ENCODE measurements around the gene CPNE5. TPM values are rescaled to one million over a fixed set of nuclear protein-coding genes. Genes with fewer than 3 reads are reported as not detected.
A peak's percentile ranks its signal among the peaks of the same experiment; 100 is the strongest.

The CPNE5 gene
- total and polyA plus RNA-seq, 8 donors = 0.19 to 1.5 (median 0.58) TPM

DNA sequence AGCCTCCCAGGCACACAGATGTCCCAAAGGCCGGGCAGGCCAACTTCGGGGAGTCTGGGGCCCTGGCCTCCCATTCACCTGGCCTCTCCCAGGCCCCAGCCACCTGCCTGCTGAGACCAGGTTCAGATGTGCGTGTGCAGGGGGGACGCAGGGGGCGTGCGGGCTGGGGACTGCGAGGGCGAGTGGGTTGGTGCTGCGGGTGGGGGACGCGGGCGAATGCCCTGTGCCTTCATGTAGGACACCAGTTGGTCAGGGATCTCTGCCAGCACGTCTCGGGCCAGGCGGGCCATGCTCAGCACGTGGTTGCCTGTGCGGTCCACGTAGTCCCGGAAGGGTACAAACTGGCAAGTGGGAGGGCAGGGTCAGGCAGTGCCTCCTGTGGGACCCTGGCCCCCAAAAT, 97.1 kb downstream of the CPNE5 start:
- peak in 1 of 6 donors; percentile 49 for DNase-seq
- H3K4me1 ChIP-seq = no peaks in the 10 kb centered on the region
- no peaks in the 10 kb centered on the region for H3K36me3 ChIP-seq
- H3K9me3 ChIP-seq = no peaks in the 10 kb centered on the region
- H3K27me3 ChIP-seq = no peaks in the 10 kb centered on the region
- 89% methylated on average over 19 of the region's 19 CpGs for WGBS, 2 donors
- intact Hi-C loops (cut with DNase I) = no loop called here
- FAIRE-seq = no peak
- ATAC-seq = no peak
- no peak overlapping the region for H3K4me3 ChIP-seq
- H3K27ac ChIP-seq = no peak overlapping the region
- TF ChIP-seq, protein P1, sequence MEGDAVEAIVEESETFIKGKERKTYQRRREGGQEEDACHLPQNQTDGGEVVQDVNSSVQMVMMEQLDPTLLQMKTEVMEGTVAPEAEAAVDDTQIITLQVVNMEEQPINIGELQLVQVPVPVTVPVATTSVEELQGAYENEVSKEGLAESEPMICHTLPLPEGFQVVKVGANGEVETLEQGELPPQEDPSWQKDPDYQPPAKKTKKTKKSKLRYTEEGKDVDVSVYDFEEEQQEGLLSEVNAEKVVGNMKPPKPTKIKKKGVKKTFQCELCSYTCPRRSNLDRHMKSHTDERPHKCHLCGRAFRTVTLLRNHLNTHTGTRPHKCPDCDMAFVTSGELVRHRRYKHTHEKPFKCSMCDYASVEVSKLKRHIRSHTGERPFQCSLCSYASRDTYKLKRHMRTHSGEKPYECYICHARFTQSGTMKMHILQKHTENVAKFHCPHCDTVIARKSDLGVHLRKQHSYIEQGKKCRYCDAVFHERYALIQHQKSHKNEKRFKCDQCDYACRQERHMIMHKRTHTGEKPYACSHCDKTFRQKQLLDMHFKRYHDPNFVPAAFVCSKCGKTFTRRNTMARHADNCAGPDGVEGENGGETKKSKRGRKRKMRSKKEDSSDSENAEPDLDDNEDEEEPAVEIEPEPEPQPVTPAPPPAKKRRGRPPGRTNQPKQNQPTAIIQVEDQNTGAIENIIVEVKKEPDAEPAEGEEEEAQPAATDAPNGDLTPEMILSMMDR (IDR thresholded peaks at IDR 0.05) = no peak

DNA sequence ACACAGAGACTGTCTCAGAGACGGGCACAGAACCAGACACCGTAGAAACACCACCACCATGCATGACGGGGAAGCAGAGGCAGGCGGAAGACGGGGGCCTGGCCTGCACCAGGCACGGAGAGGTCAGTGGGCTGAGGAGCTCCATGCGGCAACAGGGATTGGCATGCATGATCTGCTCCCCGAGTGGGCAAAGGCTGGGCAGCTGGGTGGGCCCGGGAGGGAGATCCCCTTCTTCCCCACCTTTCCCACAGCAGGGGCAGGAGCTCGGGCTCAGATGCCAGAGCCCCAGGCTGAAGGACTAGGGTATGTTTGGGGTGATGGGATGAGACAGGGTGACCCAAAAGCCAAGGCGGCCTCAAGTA, 98.4 kb downstream of the CPNE5 start:
- ATAC-seq (no peak), FAIRE-seq (no peak), DNase-seq (no peak)
- H3K9me3 ChIP-seq = no peaks in the 10 kb centered on the region
- no peak overlapping the region for H3K27ac ChIP-seq
- H3K4me1 ChIP-seq = no peaks in the 10 kb centered on the region
- H3K4me3 ChIP-seq = no peak overlapping the region
- no peaks in the 10 kb centered on the region for H3K36me3 ChIP-seq
- WGBS, 2 donors = 88% methylated on average over 11 of the region's 11 CpGs
- TF ChIP-seq, protein P1 (IDR thresholded peaks at IDR 0.05) = no peak
- intact Hi-C loops (cut with DNase I) = no loop called here
- H3K27me3 ChIP-seq = no peaks in the 10 kb centered on the region

DNA sequence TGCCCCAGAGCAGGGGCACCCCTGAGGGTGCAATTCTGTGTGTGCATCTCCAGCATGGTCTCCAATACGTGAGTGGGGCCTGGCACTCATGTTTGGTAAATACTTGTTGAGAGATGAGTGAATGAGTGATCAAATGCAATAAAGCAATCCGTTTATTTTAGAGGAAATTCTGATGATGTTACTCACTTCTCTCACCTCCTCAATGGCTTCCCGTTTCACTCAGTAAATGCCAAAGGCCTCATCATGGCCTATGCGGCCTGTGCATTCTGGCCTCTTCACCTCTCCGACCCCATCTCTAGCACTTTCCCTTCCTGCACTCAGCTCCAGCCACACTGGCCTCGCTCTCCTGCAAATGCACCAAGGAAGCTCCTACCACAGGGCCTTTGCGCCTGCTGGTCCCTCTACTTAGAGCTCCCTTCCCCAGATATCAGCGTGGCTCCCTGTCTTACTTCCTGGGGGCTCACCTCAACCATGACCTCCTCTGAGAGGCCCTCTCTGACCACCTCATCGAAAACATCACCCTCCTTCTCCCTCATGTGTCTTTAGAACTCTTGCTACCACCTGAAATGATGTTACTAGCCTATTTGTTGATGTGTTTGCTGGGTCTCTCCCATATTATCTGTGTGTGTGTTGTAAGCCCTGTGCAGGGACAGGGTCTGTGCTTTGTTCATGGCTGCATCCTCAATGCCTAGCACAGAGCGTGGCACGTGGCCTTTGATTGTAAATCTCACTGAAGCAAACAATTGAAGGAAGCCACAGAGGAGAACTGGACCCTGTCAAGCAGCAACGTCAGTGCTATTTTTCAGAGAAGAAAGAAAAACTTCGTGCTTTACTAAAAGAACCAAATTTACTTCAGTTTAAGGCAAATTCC, 99.1 kb downstream of the CPNE5 start:
- 75 to 77% methylated on average over 13 of the region's 13 CpGs for WGBS, 2 donors
- intact Hi-C loops (cut with DNase I) = no loop called here
- FAIRE-seq = no peak

DNA sequence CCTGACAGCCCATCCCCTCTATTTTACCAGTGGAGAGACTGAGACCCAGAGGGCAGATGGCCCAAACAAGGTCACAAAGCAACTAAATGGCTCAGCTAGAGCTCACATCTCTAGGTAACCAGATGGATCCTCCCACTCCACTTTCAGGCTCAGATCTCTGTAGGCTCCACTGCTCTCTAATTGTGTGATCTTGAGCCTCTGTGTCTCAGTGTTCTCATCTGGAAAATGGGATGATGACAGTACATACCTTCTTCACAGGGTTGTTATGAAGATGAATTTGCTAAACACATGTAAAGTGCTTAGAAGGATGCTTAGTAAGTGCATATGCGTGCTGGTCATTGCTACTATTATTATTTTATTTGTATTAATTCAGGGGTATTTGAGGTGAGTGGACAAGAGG, 101.1 kb downstream of the CPNE5 start:
- Histone ChIP-seq H3K36me3 (no peaks in the 10 kb centered on the region), H3K27me3 (no peaks in the 10 kb centered on the region), H3K27ac (no peak overlapping the region), H3K4me1 (no peaks in the 10 kb centered on the region), H3K4me3 (no peak overlapping the region), H3K9me3 (no peaks in the 10 kb centered on the region)
- no peak for ATAC-seq
- no peak for DNase-seq
- WGBS, 2 donors = 87 to 96% methylated on average over 1 of the region's 1 CpG
- TF ChIP-seq, protein P1 (IDR thresholded peaks at IDR 0.05) = no peak
- intact Hi-C loops (cut with DNase I) = no loop called here
- FAIRE-seq = no peak

More for the DNA sequence above, 99.1 kb downstream of the CPNE5 start:
- Histone ChIP-seq H3K9me3 (no peaks in the 10 kb centered on the region), H3K27ac (no peak overlapping the region), H3K27me3 (no peaks in the 10 kb centered on the region), H3K36me3 (no peaks in the 10 kb centered on the region), H3K4me1 (no peaks in the 10 kb centered on the region), H3K4me3 (no peak overlapping the region)
- TF ChIP-seq, protein P1 (IDR thresholded peaks at IDR 0.05) = no peak
- no peak for DNase-seq
- no peak for ATAC-seq

Data from pancreas (tissue), 10 donors.